Spleen (tissue), 7 donors: ENCODE results near the gene PTTG2.

Experiments
- CTCF ChIP-seq, 11 experiments: fragments of 200-600 bp in 7 of 11; fragments of 450-650 bp in 4 of 11; sonication (generic) in 4 of 11; IDR thresholded peaks in 8 of 11; conservative IDR thresholded peaks in 3 of 11; 1 replicate in 7 of 11; 2 replicates in 4 of 11; pipeline versions ENCODE4 v1.4.0 to v1.8.0; 2016 to 2021; ENCODE audit warnings: antibody characterized with exemption in 11 of 11, inconsistent platforms in 4 of 11, mild to moderate bottlenecking in 1 of 11
- POLR2A ChIP-seq, 3 donors: fragments of 450-650 bp; IDR thresholded peaks; one replicate each; pipeline ENCODE4 v1.5.1; 2017; ENCODE audit warnings: antibody characterized with exemption in 3 of 3, mild to moderate bottlenecking in 1 of 3
- donor health status: DM: no; HTN: no; CAD: no; lungs with moderate emphysema.
- donor health status: DM: no; HTN: no; CAD: no.
- donor health status: DM: no; HTN: no; CAD: no.

- no peak for TF ChIP-seq CTCF (IDR thresholded peaks at IDR 0.05 in 8 of 11, conservative IDR thresholded peaks at IDR 0.05 in 3 of 11)
- TF ChIP-seq POLR2A (IDR thresholded peaks at IDR 0.05) = no peak
Measured at GRCh38 chr4:38003102-38003501, 42.9 kb downstream of the PTTG2 start.
